K562 (cell line): ENCODE results near the gene SELENOO. TPM values are rescaled to one million over a fixed set of nuclear protein-coding genes. Genes with fewer than 3 reads are reported as not detected.

Source experiments
- ATAC-seq: fragments of 200-7000 bp; cut with Tn5 transposase; 3 replicates; pipeline ENCODE4 v1.9.1; 2020; ENCODE audit warnings: moderate library complexity
- BruUV-seq: library from RNA; stranded (reverse); fragments of 400-500 nt; replicated peaks from 2 replicates; lab custom pipeline; 2021; lab: Mats Ljungman, UMichigan
- CTCF ChIA-PET: fragments of 300-600 bp; formaldehyde crosslinking; extraction: SDS; loops from one replicate; lab custom pipeline; 2021; ENCODE audit warnings: low intra/inter-chr PET ratio; lab: Yijun Ruan, JAX
- POLR2A ChIA-PET: fragments of 300-600, 350-650 bp; sonication (Branson Sonifier 250); formaldehyde crosslinking; extraction: SDS; loops from one replicate; lab custom pipeline; 2021; ENCODE audit warnings: antibody characterized with exemption, inconsistent platforms; lab: Yijun Ruan, JAX
- DNase-seq, 4 experiments: peaks; one replicate each; pipeline versions ENCODE4 v3.0.0 to v3.0.0-alpha.2; 2011 to 2018; ENCODE audit warnings: low spot score in 3 of 4, mixed read lengths in 3 of 4; ENCODE audit errors: extremely low read depth in 1 of 4
- FAIRE-seq: peaks from 2 replicates; lab custom pipeline; 2011; peaks lifted over from hg19 to GRCh38; lab: Jason Lieb, UNC
- H2AFZ ChIP-seq: 2 replicates; pipeline ENCODE4 v1.6.0; 2011; ENCODE audit warnings: low read depth, low read length, control low read depth, inconsistent platforms
- H3K27ac ChIP-seq: fragments of 200-600 bp; 3 replicates; pipeline ENCODE4 v1.8.0; 2011; ENCODE audit warnings: low read depth, mild to moderate bottlenecking, control low read depth, inconsistent platforms, low read length, moderate library complexity, mixed read lengths; ENCODE audit errors: extremely low read depth
- H3K27me3 ChIP-seq, 2 experiments: fragments of 300-600 bp in 1 of 2; 2 replicates in 1 of 2; 3 replicates in 1 of 2; pipeline versions ENCODE4 v1.6.0 to v1.8.0; 2011; ENCODE audit warnings: inconsistent platforms in 2 of 2, low read length in 2 of 2, mild to moderate bottlenecking in 1 of 2, mixed read lengths in 1 of 2, moderate library complexity in 1 of 2; ENCODE audit not compliant: control insufficient read depth in 2 of 2, insufficient read depth in 2 of 2
- H3K36me3 ChIP-seq: fragments of 300-600 bp; 3 replicates; pipeline ENCODE4 v1.8.0; 2011; ENCODE audit warnings: mild to moderate bottlenecking, low read length, inconsistent platforms; ENCODE audit not compliant: control insufficient read depth, insufficient read depth
- H3K4me1 ChIP-seq, 2 experiments: fragments of 200-600 bp in 1 of 2; replicated peaks in 1 of 2; 2 replicates in 1 of 2; 3 replicates in 1 of 2; pipeline versions ENCODE4 v1.5.1 to v1.8.0; 2011; ENCODE audit warnings: inconsistent platforms in 2 of 2, low read length in 2 of 2, mild to moderate bottlenecking in 1 of 2, mixed read lengths in 1 of 2, moderate library complexity in 1 of 2; ENCODE audit not compliant: control insufficient read depth in 2 of 2, insufficient read depth in 2 of 2
- H3K4me2 ChIP-seq: 2 replicates; pipeline ENCODE4 v1.6.1; 2011; ENCODE audit warnings: low read length, control low read depth, inconsistent platforms, mixed read lengths; ENCODE audit not compliant: insufficient read depth
- H3K4me3 ChIP-seq: fragments of 200-600 bp; sonication (generic), shearing (Covaris generic); 2 replicates; pipeline ENCODE4 v1.5.1; 2016; ENCODE audit warnings: control low read depth, inconsistent platforms
- H3K79me2 ChIP-seq: fragments of 200-600 bp; 3 replicates; pipeline ENCODE4 v1.8.0; 2011; ENCODE audit warnings: low read length, inconsistent platforms; ENCODE audit not compliant: control insufficient read depth, insufficient read depth
- H3K9ac ChIP-seq, 2 experiments: 2 replicates each; pipeline versions ENCODE4 v1.6.0 to v1.6.1; 2011; ENCODE audit warnings: low read depth in 2 of 2, low read length in 2 of 2, control low read depth in 1 of 2, inconsistent platforms in 1 of 2, mild to moderate bottlenecking in 1 of 2, mixed read lengths in 1 of 2; ENCODE audit not compliant: insufficient read depth in 1 of 2
- H3K9me1 ChIP-seq: one replicate; pipeline ENCODE4 v1.6.0; 2011; ENCODE audit warnings: inconsistent platforms, mild to moderate bottlenecking, low read length, moderate library complexity; ENCODE audit not compliant: control insufficient read depth, insufficient read depth
- H3K9me3 ChIP-seq: replicated peaks from 2 replicates; pipeline ENCODE4 v1.5.1; 2011; ENCODE audit warnings: low read depth, low read length, inconsistent platforms; ENCODE audit not compliant: control insufficient read depth, insufficient read depth
- H4K20me1 ChIP-seq: replicated peaks from 2 replicates; pipeline ENCODE4 v1.6.1; 2011; ENCODE audit warnings: low read length, inconsistent platforms, mixed read lengths; ENCODE audit not compliant: control insufficient read depth, insufficient read depth
- FIP1L1 ChIP-seq: fragments of 200-400 bp; formaldehyde crosslinking; IDR thresholded peaks from 2 replicates; pipeline ENCODE4 v1.6.1; 2018; ENCODE audit warnings: mild to moderate bottlenecking, low read depth, low read length; ENCODE audit not compliant: poor library complexity, severe bottlenecking
- HMG20B ChIP-seq: fragments of 250-450 bp; sonication (Bioruptor Pico); IDR thresholded peaks from 2 replicates; pipeline ENCODE4 v1.5.0; 2021; ENCODE audit warnings: mild to moderate bottlenecking
- NR2C1 ChIP-seq, 2 experiments: fragments of 450-650 bp; IDR thresholded peaks; 2 replicates each; pipeline ENCODE4 v1.6.1; 2017; ENCODE audit warnings: mild to moderate bottlenecking in 2 of 2, antibody characterized with exemption in 1 of 2, inconsistent platforms in 1 of 2, missing compliant biosample characterization in 1 of 2, missing genetic modification characterization in 1 of 2
- NR2C2 ChIP-seq, 2 experiments: fragments of 200-800 bp in 1 of 2; sonication (Bioruptor generic) in 1 of 2; sonication (generic) in 1 of 2; formaldehyde crosslinking in 1 of 2; IDR thresholded peaks; 2 replicates each; pipeline versions ENCODE4 v1.6.1 to v1.8.0; 2016 to 2022; ENCODE audit warnings: mild to moderate bottlenecking in 1 of 2, missing compliant biosample characterization in 1 of 2, missing genetic modification characterization in 1 of 2, missing genetic modification reagents in 1 of 2
- POLR2H ChIP-seq: IDR thresholded peaks from 2 replicates; pipeline ENCODE4 v1.6.1; 2016; ENCODE audit warnings: missing genetic modification characterization, low read depth, mild to moderate bottlenecking, control low read depth, missing compliant biosample characterization, moderate library complexity
- RBM22 ChIP-seq: fragments of 200-400 bp; formaldehyde crosslinking; IDR thresholded peaks from 2 replicates; pipeline ENCODE4 v1.6.1; 2018; ENCODE audit warnings: low read length, low read depth; ENCODE audit not compliant: poor library complexity, severe bottlenecking
- TAF15 ChIP-seq: fragments of 200-400 bp; formaldehyde crosslinking; IDR thresholded peaks from 2 replicates; pipeline ENCODE4 v1.6.1; 2017; ENCODE audit warnings: mild to moderate bottlenecking, low read depth, low read length, moderate library complexity
- TGIF2 ChIP-seq: sonication (generic); formaldehyde crosslinking; IDR thresholded peaks from 2 replicates; pipeline ENCODE4 v1.8.1; 2022; ENCODE audit warnings: mild to moderate bottlenecking, missing genetic modification reagents, moderate library complexity
- ZNF347 ChIP-seq: fragments of 450-650 bp; formaldehyde crosslinking; IDR thresholded peaks from 2 replicates; pipeline ENCODE4 v1.4.0; 2020; ENCODE audit warnings: low read depth, mild to moderate bottlenecking, moderate library complexity
- ZNF589 ChIP-seq: fragments of 200-800 bp; sonication (Bioruptor generic); IDR thresholded peaks from 2 replicates; pipeline ENCODE4 v1.6.1; 2016; ENCODE audit warnings: low read depth, missing genetic modification characterization, missing compliant biosample characterization
- WGBS: fragments of 100-300 bp; shearing (Covaris generic); methylation state at CpG from one replicate; pipeline ENCODE4 v1.1.6; 2016; ENCODE audit warnings: low coverage, mixed read lengths; ENCODE audit not compliant: insufficient coverage; ENCODE audit errors: missing lambda C conversion rate; 5-methylcytosine and 5-hydroxymethylcytosine counted together
- in situ Hi-C: fragments of 300-500 bp; cut with MboI; formaldehyde crosslinking; loops from 4 replicates; pipeline ENCODE4 v1.15.0; 2018; ENCODE audit warnings: inconsistent platforms, mixed read lengths
- intact Hi-C: fragments of 100-400 bp; cut with micrococcal nuclease; formaldehyde crosslinking; loops from 2 replicates; pipeline ENCODE4 v1.14.2; 2022
- polyA plus RNA-seq, 8 experiments: library from polyadenylated mRNA; depleted of rRNA in 4 of 8; stranded (reverse) in 5 of 8; unstranded in 3 of 8; fragments of >200 nt; fragmentation: Nextera tagmentation in 2 of 8; fragmentation: Illumina TruSeq in 1 of 8; extraction: Ambion mirVana in 2 of 8; extraction: Trizol in 1 of 8; gene quantifications; 2 replicates each; pipeline versions ENCODE4 v1.2.1 to v1.2.3, GENCODE V29; 2011 to 2014; ENCODE audit warnings: inconsistent platforms in 1 of 8, missing spikeins in 1 of 8
- total RNA-seq, 7 experiments: library from RNA; depleted of rRNA in 6 of 7; stranded (reverse); fragments of >200 nt in 6 of 7; fragmentation: Illumina TruSeq in 2 of 7; extraction: Trizol in 2 of 7; gene quantifications; 2 replicates each; pipeline versions ENCODE4 v1.2.1 to v1.2.3, GENCODE V29; 2011 to 2021; ENCODE audit warnings: low replicate concordance in 1 of 7

The SELENOO gene
- total and polyA plus RNA-seq, 9 of the 15 experiments (the other 6 are each of a cell fraction or from before 2014, with no cell fraction given), result 0.37 to 24.9 (median 8.3) TPM

GRCh38 chr22:50249341-50250248 lies 48.8 kb downstream of the SELENOO start:
- peaks cover 32% of the 10 kb centered on the region for H3K79me2 ChIP-seq
- no peak for ATAC-seq
- in situ Hi-C loops, result no loop called here
- FAIRE-seq, result no peak
- peak overlapping the region in 1 of 2 experiments; percentile 98; a peak in 2 of 4 replicates for H3K9ac ChIP-seq
- peaks cover 54% of the 10 kb centered on the region; the same call in 2 of the 3 replicates for H3K36me3 ChIP-seq
- 89% methylated on average over 21 of the region's 32 CpGs for WGBS
- intact Hi-C loops, result no loop called here
- no peak overlapping the region; the same call in 1 of the 2 replicates for H3K4me3 ChIP-seq
- H3K4me2 ChIP-seq, result peak overlapping the region; percentile 83
- no peak overlapping the region for H2AFZ ChIP-seq
- H3K9me1 ChIP-seq, result no peaks in the 10 kb centered on the region
- H4K20me1 ChIP-seq, result no peaks in the 10 kb centered on the region
- H3K9me3 ChIP-seq, result no peaks in the 10 kb centered on the region
- POLR2A ChIA-PET, result interaction anchor here (1.0 kb wide), 1 partner anchor 22 kb away, joined by 3 read pairs; no protein-coding TSS in a partner anchor
- CTCF ChIA-PET, result no interaction called here
- BruUV-seq, result no TSS peak
- no peak for TF ChIP-seq HMG20B (CRISPR knock-in tag)
- TF ChIP-seq RBM22, result peak; percentile 46
- TF ChIP-seq TAF15, result 0 out of 2 replicates have a peak, but pooled peaks have one; percentile 35
- TF ChIP-seq NR2C2 (CRISPR knock-in tag; IDR thresholded peaks at IDR 0.05), result no peak; the same call in 1 of the 2 replicates
- peak; percentile 30; the same call in 1 of the 2 replicates for TF ChIP-seq NR2C2 (tag; IDR thresholded peaks at IDR 0.05)
- no peak for TF ChIP-seq POLR2H (tag)
- no peak for TF ChIP-seq ZNF347
- TF ChIP-seq ZNF589 (CRISPR knock-in tag), result no peak
- peak; percentile 41 for TF ChIP-seq FIP1L1
- no peak for TF ChIP-seq TGIF2 (CRISPR knock-in tag)
- peak; percentile 65; the same call in 1 of the 2 replicates for TF ChIP-seq NR2C1 (IDR thresholded peaks at IDR 0.05)
- TF ChIP-seq NR2C1 (tag; IDR thresholded peaks at IDR 0.05), result peak; percentile 57; the same call in 1 of the 2 replicates
- H3K4me1 ChIP-seq, result peaks cover 9 to 83% of the 10 kb centered on the region in 2 experiments
- no peak overlapping the region for H3K27ac ChIP-seq
- DNase-seq, result no peak
- H3K27me3 ChIP-seq, result no peaks in the 10 kb centered on the region
